AG09309 (cell line): ENCODE measurements around the gene EPX.
A peak's percentile ranks its signal among the peaks of the same experiment; 100 is the strongest.

Experiments used
- DNase-seq: peaks from one replicate; pipeline ENCODE4 v3.0.0-alpha.2; 2010; ENCODE audit warnings: low read depth
- H3K4me3 ChIP-seq: 2 replicates; pipeline ENCODE4 v1.5.1; 2011; ENCODE audit warnings: mild to moderate bottlenecking, low read depth, low read length, moderate library complexity; ENCODE audit not compliant: control insufficient read depth
- CTCF ChIP-seq: IDR thresholded peaks from 2 replicates; pipeline ENCODE4 v1.5.1; 2011; ENCODE audit warnings: mild to moderate bottlenecking, low read depth, low read length, inconsistent platforms; ENCODE audit not compliant: insufficient read depth, control insufficient read depth; ENCODE audit errors: missing control alignments

EPX gene

GRCh38 chr17:58184308-58184985 lies 8.1 kb upstream of the EPX start:
- no peak for TF ChIP-seq CTCF
- no peak for DNase-seq
- no peak overlapping the region for H3K4me3 ChIP-seq

- no peak for DNase-seq
- H3K4me3 ChIP-seq: no peak overlapping the region
- no peak for TF ChIP-seq CTCF
These were observed 7.4 kb upstream of the EPX start for GRCh38 chr17:58184986-58185761.

GRCh38 chr17:58186591-58186990 lies 5.9 kb upstream of the EPX start:
- no peak for TF ChIP-seq CTCF
- DNase-seq: no peak
- H3K4me3 ChIP-seq: no peak overlapping the region

GRCh38 chr17:58187063-58187462 lies 5.5 kb upstream of the EPX start:
- H3K4me3 ChIP-seq: no peak overlapping the region
- no peak for TF ChIP-seq CTCF
- DNase-seq: no peak

- TF ChIP-seq CTCF: no peak
These were observed 4.9 kb upstream of the EPX start for GRCh38 chr17:58187675-58188074.

GRCh38 chr17:58189436-58190146 lies 2.9 kb upstream of the EPX start:
- DNase-seq: peak; percentile 54
- no peak for TF ChIP-seq CTCF
- no peak overlapping the region for H3K4me3 ChIP-seq

More at GRCh38 chr17:58187675-58188074, 4.9 kb upstream of the EPX start:
- no peak overlapping the region for H3K4me3 ChIP-seq
- no peak for DNase-seq
